Measurements from ENCODE around the gene SLC6A6.

SLC6A6 gene

DNA sequence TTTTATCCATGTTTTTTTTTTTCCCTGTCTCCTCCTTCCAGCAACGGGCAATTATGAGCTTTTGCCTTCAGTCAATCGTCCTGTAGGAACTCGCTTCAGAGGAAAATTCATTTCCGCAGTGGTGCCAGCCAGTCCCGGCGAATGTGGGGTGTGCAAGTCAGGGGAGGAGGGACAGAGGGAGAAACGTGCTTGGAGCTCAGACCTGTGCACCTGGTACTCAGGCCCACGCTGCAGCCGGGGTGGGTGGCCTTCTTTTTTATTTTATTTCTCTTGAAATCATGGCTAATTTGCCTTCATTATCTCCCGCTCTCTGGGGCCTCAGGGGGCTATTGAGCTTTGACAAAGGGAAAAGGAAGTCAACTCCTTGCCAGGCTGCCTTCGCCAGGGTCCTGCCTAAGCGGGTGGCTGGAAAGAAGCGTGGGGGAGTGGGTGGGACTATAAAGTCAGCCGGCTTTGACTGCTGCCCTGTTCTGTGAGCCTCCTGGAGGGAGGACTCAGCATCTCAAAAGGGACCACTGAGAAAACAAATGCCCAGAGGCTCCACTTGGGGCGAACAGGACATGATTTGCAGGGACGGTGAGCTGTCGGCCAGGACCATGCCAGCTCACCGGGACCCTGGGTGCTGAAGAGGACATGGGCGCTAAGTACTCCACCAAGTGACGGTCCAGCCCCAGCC, 132.2 kb downstream of the SLC6A6 start:
- Histone ChIP-seq H3K4me1 (ENCODE audit: control insufficient read depth in 5 of 5, insufficient read depth in 5 of 5, low read length in 5 of 5) (peaks cover 0 to 26% (median 0%) of the 10 kb centered on the region in 5 donors), H3K36me3 (ENCODE audit: control insufficient read depth in 5 of 5, insufficient read depth in 5 of 5, low read length in 5 of 5) (no peaks in the 10 kb centered on the region), H3K27ac (ENCODE audit: low read depth, low read length) (no peak overlapping the region), H3K27me3 (ENCODE audit: control insufficient read depth in 5 of 5, insufficient read depth in 4 of 5, low read length in 5 of 5) (peaks cover 0 to 16% (median 9%) of the 10 kb centered on the region in 5 donors), H3K9ac (ENCODE audit: low read length in 5 of 5) (no peak overlapping the region), H3K4me3 (ENCODE audit: low read depth in 1 of 5, low read length in 5 of 5) (peak overlapping the region in 1 of 5 donors; percentile 15), H3K9me3 (ENCODE audit: control insufficient read depth in 5 of 5, low read length in 5 of 5) (no peaks in the 10 kb centered on the region)

DNA sequence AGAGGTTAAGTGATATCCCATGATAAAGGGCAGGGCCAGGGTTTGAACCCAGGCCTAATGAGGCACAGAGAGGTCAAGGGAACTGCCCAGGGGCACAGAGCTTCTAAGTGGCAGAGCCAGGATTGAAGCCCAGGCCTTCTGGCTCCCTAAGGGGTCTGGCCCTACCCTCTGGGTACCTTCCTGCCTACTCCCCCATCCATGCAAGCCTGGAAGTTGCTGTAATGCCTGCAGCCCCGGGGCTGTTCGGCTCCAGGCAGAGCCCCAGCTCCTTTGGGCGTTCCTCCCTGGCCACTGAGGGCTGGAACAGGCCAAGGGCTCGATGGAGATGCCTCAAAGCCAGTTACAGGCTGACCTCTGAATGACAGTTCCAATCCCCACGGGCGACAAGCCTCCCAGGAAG, 133.2 kb downstream of the SLC6A6 start:
- H3K36me3 ChIP-seq (ENCODE audit: control insufficient read depth in 5 of 5, insufficient read depth in 5 of 5, low read length in 5 of 5): no peaks in the 10 kb centered on the region
- H3K27me3 ChIP-seq (ENCODE audit: control insufficient read depth in 5 of 5, insufficient read depth in 4 of 5, low read length in 5 of 5): peaks cover 0 to 16% (median 9%) of the 10 kb centered on the region in 5 donors
- no peak overlapping the region for H3K9ac ChIP-seq (ENCODE audit: low read length in 5 of 5)
- no peaks in the 10 kb centered on the region for H3K9me3 ChIP-seq (ENCODE audit: control insufficient read depth in 5 of 5, low read length in 5 of 5)
- H3K4me1 ChIP-seq (ENCODE audit: control insufficient read depth in 5 of 5, insufficient read depth in 5 of 5, low read length in 5 of 5): peaks cover 0 to 26% (median 0%) of the 10 kb centered on the region in 5 donors
- no peak overlapping the region for H3K4me3 ChIP-seq (ENCODE audit: low read depth in 1 of 5, low read length in 5 of 5)
- H3K27ac ChIP-seq (ENCODE audit: low read depth, low read length): no peak overlapping the region

DNA sequence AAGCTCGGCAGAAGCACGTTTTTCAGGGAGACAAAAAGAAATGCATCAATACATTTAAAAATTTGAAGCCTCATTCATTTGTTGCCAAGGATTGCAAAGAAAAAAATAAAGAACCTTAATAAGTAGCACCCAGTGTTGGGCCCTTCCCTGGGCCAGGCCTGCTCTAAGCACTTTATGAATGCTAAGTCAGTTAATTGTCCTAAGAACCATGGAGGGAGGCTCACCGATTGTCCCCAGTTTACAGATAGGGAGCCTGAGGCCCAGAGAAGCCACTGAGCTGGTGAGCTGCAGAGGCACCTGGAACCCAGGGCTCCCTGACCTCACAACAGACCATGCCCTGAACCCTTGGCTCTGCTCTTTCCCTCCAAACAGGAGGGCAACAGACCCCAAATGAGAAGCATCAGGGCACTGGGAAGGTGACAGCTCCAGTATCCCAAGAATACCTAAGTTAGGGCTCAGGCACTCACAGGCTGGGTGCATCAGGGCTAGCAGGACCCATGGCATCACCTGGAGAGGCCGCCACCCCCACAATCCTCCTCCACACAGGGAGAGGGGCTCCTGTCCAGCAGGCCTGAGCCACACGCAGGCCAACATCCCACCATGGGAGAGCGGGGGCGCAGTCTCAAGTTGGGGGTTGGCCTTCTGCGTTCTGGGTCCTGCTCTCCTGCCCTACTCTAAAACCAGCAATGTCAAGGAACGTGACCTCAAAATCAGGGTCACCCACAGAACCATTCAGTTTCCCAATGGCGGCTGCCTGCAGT, 133.8 kb downstream of the SLC6A6 start:
- Histone ChIP-seq H3K4me1 (ENCODE audit: control insufficient read depth in 5 of 5, insufficient read depth in 5 of 5, low read length in 5 of 5) (peaks cover 0 to 26% (median 0%) of the 10 kb centered on the region in 5 donors), H3K9ac (ENCODE audit: low read length in 5 of 5) (no peak overlapping the region), H3K4me3 (ENCODE audit: low read depth in 1 of 5, low read length in 5 of 5) (no peak overlapping the region), H3K27me3 (ENCODE audit: control insufficient read depth in 5 of 5, insufficient read depth in 4 of 5, low read length in 5 of 5) (peaks cover 2 to 16% (median 9%) of the 10 kb centered on the region in 5 donors), H3K36me3 (ENCODE audit: control insufficient read depth in 5 of 5, insufficient read depth in 5 of 5, low read length in 5 of 5) (no peaks in the 10 kb centered on the region), H3K27ac (ENCODE audit: low read depth, low read length) (no peak overlapping the region), H3K9me3 (ENCODE audit: control insufficient read depth in 5 of 5, low read length in 5 of 5) (no peaks in the 10 kb centered on the region)

DNA sequence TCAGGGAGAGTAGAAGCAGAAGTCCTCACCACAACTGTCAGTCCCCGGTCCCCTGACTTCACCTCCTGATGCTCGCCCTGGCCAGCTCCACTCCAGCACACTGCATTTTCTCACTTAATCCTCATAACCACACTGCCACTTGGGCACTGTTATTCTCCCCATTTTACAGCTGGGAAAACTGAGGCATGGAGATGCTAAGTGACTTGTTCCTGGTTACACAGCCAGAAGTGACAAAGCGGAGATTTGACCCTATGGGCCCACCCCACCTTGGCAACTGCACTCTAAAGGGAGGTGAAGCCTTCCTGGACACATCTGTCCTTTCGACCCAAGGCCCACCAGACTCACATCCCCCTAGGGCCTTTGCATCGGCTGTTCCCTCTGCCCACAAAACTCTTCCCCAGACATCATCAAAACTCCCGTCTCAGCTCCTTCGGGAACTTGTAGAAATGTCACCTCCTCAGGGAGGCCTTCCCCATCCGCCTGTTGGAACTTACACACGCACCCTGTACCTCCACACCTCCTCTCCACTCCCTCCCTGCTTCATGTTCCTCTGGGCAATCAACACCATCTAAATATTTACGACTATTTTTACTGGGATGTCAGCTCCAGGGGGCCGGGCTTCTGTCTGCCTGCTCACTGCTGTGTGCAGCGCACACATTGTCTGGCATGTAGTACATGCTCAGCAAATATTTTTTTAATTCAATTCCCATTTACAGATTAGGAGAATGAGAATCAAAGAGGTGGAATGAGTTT, 134.6 kb downstream of the SLC6A6 start:
- Histone ChIP-seq H3K4me1 (ENCODE audit: control insufficient read depth in 5 of 5, insufficient read depth in 5 of 5, low read length in 5 of 5) (peaks cover 0 to 26% (median 0%) of the 10 kb centered on the region in 5 donors), H3K27ac (ENCODE audit: low read depth, low read length) (no peak overlapping the region), H3K9ac (ENCODE audit: low read length in 5 of 5) (no peak overlapping the region), H3K27me3 (ENCODE audit: control insufficient read depth in 5 of 5, insufficient read depth in 4 of 5, low read length in 5 of 5) (peaks cover 2 to 19% (median 9%) of the 10 kb centered on the region in 5 donors), H3K4me3 (ENCODE audit: low read depth in 1 of 5, low read length in 5 of 5) (no peak overlapping the region), H3K36me3 (ENCODE audit: control insufficient read depth in 5 of 5, insufficient read depth in 5 of 5, low read length in 5 of 5) (no peaks in the 10 kb centered on the region), H3K9me3 (ENCODE audit: control insufficient read depth in 5 of 5, low read length in 5 of 5) (no peaks in the 10 kb centered on the region)

DNA sequence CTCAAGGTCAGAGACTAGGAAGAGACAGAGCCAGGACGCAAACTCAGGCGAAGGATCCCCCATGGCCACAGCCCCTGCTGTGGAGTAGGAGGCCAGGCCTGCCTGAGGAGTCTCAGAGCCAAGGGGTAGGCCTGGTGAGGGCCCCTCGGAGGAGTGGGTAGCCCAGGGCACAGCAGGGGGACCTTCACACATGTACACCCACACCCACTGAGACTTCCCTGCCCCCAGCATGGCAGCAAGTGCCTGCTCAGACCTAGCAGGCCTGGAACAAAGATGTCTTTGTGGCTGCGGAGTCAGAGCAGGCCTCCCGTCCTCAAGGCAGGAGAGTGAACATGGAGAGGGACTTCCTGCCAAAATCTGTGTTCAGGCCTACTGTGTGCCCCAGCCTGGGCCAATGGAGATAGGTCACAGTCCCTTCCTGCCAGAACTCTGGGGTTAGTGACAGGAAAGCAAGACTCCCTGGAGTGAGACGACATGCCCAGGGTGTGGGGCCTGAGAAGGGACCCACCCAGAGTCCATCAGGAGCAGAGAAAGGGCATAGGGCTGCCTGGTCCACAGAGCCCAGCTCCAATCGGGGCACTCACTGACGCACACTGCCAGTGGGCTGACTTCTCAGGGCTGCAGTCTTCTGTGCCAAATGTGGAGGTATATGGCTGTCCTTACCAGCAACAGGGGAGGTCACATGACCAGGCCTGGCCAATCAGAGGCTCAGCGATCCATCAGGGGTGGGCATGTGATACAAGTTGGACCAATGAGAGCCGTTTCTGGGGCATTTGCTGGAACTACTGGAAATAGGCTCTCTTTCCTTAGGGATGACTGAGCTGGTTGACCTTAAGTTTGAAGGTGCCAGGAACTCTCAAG, 135.4 kb downstream of the SLC6A6 start:
- no peaks in the 10 kb centered on the region for H3K36me3 ChIP-seq (ENCODE audit: control insufficient read depth in 5 of 5, insufficient read depth in 5 of 5, low read length in 5 of 5)
- H3K9me3 ChIP-seq (ENCODE audit: control insufficient read depth in 5 of 5, low read length in 5 of 5): no peaks in the 10 kb centered on the region
- no peak overlapping the region for H3K27ac ChIP-seq (ENCODE audit: low read depth, low read length)
- peaks cover 2 to 16% (median 7%) of the 10 kb centered on the region in 5 donors for H3K27me3 ChIP-seq (ENCODE audit: control insufficient read depth in 5 of 5, insufficient read depth in 4 of 5, low read length in 5 of 5)
- no peak overlapping the region for H3K4me3 ChIP-seq (ENCODE audit: low read depth in 1 of 5, low read length in 5 of 5)
- H3K9ac ChIP-seq (ENCODE audit: low read length in 5 of 5): no peak overlapping the region
- H3K4me1 ChIP-seq (ENCODE audit: control insufficient read depth in 5 of 5, insufficient read depth in 5 of 5, low read length in 5 of 5): peaks cover 0 to 24% (median 0%) of the 10 kb centered on the region in 5 donors

DNA sequence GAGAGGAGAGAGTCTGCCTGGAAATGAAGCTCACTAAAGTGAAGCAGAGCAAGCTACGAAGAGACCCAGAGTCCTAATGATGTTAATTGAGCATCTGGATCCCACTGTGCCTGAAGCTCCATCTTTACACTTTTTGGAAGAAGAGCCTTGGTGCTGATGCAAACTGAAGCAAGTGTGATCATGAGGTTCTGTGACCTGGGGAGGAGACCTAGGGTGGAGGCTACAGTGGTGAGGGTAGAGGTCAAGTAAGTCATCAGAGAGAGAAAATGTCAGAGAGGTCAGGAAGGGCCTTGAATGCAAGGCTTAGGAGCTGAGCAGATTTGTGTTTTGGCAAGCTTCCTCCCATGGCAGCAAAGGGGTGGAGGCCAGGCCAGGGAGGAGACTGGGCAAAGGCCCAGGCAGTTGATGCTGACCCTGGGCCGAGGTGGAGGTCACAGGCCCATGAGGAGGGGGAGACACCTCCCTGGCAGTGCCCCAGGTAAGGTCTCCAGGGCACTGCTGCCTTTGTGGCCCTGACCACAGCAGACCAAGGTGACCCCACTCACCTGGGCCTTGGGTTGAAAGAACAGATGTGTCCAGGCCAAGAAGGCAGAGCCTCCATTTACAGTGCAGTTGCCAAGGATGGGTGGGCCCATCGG, 136.2 kb downstream of the SLC6A6 start:
- no peak overlapping the region for H3K4me3 ChIP-seq (ENCODE audit: low read depth in 1 of 5, low read length in 5 of 5)
- peaks cover 0 to 17% (median 0%) of the 10 kb centered on the region in 5 donors for H3K4me1 ChIP-seq (ENCODE audit: control insufficient read depth in 5 of 5, insufficient read depth in 5 of 5, low read length in 5 of 5)
- H3K27me3 ChIP-seq (ENCODE audit: control insufficient read depth in 5 of 5, insufficient read depth in 4 of 5, low read length in 5 of 5): peaks cover 2 to 10% (median 7%) of the 10 kb centered on the region in 5 donors
- no peaks in the 10 kb centered on the region for H3K36me3 ChIP-seq (ENCODE audit: control insufficient read depth in 5 of 5, insufficient read depth in 5 of 5, low read length in 5 of 5)
- H3K9ac ChIP-seq (ENCODE audit: low read length in 5 of 5): no peak overlapping the region
- no peak overlapping the region for H3K27ac ChIP-seq (ENCODE audit: low read depth, low read length)
- H3K9me3 ChIP-seq (ENCODE audit: control insufficient read depth in 5 of 5, low read length in 5 of 5): no peaks in the 10 kb centered on the region

Data from subcutaneous abdominal adipose tissue (tissue), 5 donors.